HUDEP-2 (cell line): ENCODE data around the gene CHST15.
A peak's percentile ranks its signal among the peaks of the same experiment; 100 is the strongest.

ENCODE experiments used
- DNase-seq, 76 experiments: peaks; one replicate each; lab custom pipeline; 2025; ENCODE audit not compliant: unreplicated experiment in 76 of 76; lab: John Stamatoyannopoulos, UW

Gene CHST15

DNA sequence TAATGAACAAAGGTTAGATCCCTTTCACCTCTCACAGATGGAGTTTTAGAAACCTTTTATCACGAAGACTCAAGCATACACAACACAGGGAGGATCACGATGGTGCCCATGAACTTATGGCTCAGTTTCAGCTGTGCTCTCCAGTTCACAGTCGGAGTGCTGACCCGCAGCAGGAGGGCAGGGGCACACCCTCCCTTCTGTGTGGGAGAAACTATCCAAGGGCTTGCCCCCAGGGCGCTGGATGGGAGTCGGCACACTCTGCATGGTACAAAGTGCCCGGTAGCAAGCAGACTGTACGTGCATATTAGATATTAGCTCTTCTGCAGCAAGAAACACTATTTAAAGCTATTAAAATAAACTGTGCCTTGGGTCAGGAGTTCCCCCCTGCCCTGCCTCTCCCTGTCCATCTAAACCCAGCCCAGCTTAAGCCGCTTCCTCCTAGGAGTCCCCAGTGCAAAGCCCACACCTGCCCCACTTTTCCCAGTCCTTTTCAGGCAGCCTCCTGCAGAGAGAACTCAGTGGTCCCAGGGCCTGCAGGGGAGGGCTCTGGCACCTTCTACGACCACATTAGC lies 76.5 kb downstream of the CHST15 start:
- no peak for DNase-seq

DNA sequence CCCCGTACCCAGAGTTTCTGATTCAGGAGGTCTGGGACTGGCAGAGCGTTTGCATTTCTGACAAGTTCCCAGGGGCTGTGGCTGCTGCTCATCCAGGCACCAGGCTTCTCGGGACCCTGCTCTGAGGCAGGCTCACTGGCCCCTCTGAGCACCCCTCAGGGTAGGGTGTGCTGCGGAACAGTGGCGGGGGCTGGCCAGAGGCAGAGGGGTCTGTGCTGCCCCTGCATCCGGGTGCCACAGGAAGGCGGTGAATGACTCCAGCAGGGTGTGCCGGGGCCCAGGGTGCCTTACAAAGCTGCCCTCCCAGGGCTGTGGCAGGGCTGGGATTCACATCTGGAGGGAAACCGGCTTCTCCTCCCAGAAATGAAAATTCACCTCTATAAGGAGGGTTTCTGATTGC lies 77.4 kb downstream of the CHST15 start:
- no peak for DNase-seq

DNA sequence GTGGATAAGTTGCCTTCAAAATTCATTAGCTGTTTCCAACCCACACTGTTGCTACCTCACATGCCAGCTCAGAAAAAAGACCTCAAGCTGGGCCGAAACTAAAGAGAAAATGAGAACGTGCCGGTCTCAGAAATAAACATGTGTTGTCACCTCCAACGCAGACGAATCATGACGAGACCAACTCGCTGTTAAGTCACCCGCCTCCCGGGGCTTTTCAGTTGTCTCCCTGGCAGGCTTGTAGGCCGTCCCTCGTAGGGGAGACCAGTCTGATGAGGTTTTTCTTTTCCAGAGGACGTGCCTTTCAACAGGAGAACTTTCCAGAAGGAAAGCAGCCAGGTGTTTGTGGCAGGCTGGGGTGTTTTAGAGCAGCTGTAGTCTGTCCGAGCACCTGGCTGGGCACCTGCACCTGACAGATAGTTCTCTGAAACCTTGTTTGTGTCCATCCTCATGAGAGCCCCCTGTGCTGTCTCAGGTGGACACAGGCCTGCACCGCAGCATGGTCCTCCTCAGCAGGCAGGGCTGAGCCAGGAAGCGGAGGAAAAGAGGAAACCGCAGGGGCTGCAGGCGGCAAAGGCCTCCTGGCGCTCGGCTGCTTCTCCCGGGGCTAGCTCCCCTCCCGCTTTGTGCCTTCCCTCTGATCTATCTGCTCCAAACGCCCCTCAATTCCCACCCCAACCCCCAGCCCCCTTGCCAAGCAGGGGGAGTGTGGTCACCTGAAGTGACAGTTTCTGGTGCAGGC lies 78.8 kb downstream of the CHST15 start:
- DNase-seq: no peak

- DNase-seq: no peak
These were observed 79.5 kb downstream of the CHST15 start for GRCh38 chr10:124013916-124014315.

DNA sequence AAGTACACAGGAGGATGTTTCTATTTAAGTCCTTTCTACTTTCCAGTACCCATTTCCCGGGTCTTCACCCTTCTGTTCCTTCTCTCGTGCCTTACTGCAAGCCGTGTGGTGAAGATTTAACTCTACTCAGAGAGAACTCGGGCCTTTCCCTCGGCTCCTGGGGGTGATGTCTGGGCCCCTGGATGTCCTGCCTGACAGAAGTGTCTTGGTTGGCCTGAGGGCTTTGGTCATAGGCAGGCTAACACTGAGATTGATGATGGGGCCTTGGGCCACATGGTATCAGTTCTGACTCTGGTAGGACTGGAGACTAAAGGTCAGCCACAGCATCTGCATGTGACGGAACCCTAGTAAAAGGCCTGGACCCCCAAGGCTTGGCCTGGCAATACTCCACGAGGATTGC lies 80.4 kb downstream of the CHST15 start:
- no peak for DNase-seq

DNA sequence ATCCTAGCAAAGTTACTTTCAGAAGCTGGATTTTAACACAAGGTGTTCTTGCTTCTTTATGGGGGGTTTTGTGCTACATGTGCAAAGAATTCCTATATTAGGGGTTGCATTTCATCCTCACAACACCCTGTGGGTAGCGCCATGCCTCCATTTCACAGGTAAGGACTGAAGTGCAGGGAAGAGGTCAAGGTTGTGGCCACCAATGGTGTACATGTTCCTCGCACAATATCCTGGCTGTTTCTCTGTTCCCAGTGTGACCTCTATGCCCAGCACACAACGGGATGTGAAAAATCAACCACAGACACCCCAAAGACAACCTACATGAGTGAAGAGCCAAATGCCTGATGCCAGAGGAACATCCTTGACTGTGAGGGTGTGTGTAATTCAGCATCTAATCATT lies 80.8 kb downstream of the CHST15 start:
- DNase-seq: no peak

DNA sequence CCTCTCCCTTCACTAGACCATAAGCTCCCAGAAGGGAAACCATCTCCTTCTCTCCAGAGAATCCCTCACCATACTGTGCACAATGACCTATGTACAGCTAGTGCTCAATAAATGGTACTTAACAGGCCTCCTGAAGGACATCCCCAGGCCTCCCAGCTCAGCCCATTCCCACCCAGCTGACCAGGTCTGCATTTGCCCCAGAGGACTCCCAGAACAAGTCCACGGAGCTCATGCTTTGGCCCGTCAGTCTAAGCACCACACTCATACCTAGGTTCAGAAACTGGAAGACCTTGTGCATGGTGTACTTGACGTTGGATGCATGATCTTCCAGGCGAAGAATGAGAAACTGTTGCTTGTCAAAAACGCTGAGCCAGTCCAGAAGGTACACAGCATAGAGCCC lies 81.3 kb downstream of the CHST15 start:
- DNase-seq: no peak

GRCh38 chr10:124011464-124011863 lies 81.9 kb downstream of the CHST15 start:
- DNase-seq: no peak

- DNase-seq: peak in 2 of 76 experiments; percentile 3 to 9
These were observed 82.8 kb downstream of the CHST15 start for GRCh38 chr10:124010563-124011131.

DNA sequence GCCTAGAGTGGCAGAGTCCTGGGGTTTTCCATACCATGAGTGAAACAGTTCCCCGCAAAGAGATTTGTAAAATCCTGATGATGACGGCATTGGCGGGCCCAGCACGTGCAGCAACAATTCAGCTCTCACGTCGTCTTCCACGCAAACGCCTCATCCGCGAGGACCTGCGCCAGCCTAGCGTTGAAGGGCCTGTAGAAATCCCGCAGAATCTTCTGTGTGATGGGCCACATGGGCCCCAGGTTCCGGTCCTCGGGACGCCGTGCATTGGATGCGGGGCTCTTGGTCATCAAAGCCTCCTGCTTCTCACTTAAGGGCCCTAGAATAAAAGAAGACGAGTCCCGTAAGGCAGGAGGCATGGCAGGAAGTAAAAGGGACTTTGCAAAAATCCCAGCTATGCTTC lies 83.4 kb downstream of the CHST15 start:
- DNase-seq: no peak

GRCh38 chr10:124009231-124010015 lies 84.0 kb downstream of the CHST15 start:
- no peak for DNase-seq

GRCh38 chr10:124008681-124009080 lies 84.7 kb downstream of the CHST15 start:
- DNase-seq: no peak

DNA sequence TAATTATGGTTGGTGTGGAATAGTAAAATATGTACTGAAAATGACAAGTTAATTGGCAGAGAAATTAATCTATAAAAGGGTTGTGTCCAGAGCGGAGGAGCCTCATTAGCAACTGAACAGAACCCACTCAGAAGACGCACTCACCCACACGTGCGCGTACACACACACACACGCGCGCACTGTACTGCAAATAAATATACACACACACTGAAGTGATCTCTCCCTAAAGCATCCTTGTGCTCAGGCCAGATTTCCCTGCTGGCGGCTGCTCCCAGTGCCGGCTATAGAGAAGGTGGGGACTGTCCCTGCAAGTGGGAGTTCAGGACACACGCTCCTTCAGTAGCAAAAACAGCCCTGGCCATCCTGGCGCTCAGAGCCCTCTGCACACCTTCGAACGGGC lies 85.2 kb downstream of the CHST15 start:
- no peak for DNase-seq

DNA sequence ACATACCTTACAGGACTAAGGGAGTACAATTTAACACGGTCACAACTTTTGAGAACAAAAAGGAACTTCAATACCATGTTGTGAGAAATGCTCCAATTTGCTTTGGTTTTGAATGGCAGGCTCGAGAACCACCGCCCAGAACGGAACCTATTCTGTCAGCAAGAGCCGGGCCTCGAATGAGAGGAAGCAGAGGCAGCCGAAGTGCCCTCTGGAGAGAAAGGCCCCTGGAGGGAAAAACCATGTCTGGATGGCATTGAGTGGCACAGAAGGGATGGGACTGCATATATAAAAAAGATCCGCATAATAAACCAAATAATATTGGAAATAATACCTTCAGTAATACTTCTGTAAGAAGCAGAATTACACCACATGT lies 85.6 kb downstream of the CHST15 start:
- no peak for DNase-seq

GRCh38 chr10:124007102-124007772 lies 86.2 kb downstream of the CHST15 start:
- DNase-seq: no peak

- DNase-seq: no peak
These were observed 86.9 kb downstream of the CHST15 start for GRCh38 chr10:124006526-124006925.

DNA sequence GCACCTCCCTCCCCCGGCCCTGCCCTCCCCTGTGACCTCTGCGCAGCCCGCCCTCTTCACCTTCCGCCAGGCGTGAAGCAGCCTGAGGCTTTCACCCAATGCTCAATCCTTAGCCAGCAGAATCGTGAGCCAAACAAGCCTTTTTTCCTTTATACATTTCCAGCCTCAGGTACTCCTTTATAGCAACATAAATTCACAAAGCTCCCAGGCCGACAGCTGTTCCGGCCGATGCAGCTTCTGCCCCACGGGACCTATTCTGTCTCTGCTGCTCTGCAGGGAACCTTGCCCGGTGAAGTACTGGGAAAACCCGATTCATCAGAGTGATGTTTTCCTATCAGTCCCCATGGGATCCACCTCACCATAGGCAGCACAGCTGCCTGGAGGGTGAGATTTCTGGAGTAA lies 87.4 kb downstream of the CHST15 start:
- no peak for DNase-seq

GRCh38 chr10:124005091-124005490 lies 88.3 kb downstream of the CHST15 start:
- no peak for DNase-seq

GRCh38 chr10:124004663-124005004 lies 88.8 kb downstream of the CHST15 start:
- no peak for DNase-seq

DNA sequence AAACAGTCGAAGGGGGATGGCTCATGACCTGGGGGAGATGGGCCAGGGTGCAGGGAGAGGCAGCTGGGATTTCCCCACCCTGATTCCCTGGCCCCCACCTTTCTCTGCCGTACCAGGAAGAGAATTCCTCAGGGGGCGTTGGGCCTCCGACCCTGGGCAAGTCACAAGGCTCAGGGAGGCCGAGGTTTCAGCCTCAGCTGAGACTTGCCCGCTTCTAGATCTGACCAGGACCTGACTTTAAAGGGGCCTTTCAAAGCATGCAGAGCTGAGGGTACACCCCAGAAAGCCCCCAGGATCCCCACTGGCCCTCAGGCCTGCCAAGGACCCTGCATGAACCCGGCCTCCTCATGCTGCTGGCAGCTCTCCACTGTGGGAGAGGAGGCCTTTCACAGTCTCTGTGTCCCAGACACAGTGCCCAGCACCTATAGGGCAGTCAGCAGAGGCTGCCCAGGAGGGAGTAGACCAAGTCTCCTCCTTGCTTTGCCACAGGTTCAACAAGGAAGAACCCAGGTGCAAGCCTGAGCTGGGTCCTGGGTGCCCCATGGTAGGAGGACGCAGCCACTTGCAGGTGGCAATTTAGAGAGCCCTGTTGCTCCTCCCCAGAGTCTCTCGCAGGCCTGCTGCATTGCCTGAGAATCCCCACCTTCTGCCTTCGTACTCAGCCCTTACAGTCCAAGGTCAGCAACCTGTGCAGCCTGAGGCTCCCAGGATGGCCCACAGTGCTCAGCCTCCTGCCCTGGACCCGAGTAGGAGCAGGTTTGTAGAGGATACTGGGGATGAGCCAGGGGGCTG lies 89.3 kb downstream of the CHST15 start:
- no peak for DNase-seq
